Eye (tissue), 1 donor: ENCODE measurements around the gene NPY5R.

Experiments used
- DNase-seq: peaks from one replicate; pipeline ENCODE4 v3.0.0-alpha.2; 2015

The NPY5R gene

GRCh38 chr4:163343604-163344146, at the start of gene NPY5R:
Gene NPY5R, plus strand, starts transcription at chr4:163343892. Its CDS starts 6,382 bp downstream, at chr4:163350274.
- DNase-seq: peak; percentile 63

GRCh38 chr4:163295138-163295537, 48.6 kb upstream of the NPY5R start:
- no peak for DNase-seq

DNA sequence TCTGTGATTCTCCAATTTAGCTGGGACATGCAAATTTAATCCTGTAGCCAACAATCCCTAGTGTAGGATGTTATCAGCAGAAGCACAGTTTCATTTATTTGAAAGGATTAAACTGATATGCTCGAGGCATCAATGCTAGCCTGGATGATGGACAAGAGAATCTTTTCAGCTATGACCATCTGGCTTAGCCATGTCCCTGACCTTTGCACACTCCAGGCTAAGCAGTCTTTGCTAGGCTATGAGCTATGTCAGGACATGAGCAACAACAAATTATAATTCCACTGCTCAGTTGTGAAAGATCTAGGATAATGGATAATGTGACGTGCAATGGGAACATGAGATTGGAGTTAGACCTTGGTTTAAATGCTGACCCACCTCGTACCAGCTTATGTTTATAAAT, 43.2 kb upstream of the NPY5R start:
- no peak for DNase-seq

GRCh38 chr4:163303069-163303468, 40.6 kb upstream of the NPY5R start:
- no peak for DNase-seq

GRCh38 chr4:163309466-163309865, 34.2 kb upstream of the NPY5R start:
- no peak for DNase-seq

GRCh38 chr4:163317110-163317509, 26.6 kb upstream of the NPY5R start:
- no peak for DNase-seq

DNA sequence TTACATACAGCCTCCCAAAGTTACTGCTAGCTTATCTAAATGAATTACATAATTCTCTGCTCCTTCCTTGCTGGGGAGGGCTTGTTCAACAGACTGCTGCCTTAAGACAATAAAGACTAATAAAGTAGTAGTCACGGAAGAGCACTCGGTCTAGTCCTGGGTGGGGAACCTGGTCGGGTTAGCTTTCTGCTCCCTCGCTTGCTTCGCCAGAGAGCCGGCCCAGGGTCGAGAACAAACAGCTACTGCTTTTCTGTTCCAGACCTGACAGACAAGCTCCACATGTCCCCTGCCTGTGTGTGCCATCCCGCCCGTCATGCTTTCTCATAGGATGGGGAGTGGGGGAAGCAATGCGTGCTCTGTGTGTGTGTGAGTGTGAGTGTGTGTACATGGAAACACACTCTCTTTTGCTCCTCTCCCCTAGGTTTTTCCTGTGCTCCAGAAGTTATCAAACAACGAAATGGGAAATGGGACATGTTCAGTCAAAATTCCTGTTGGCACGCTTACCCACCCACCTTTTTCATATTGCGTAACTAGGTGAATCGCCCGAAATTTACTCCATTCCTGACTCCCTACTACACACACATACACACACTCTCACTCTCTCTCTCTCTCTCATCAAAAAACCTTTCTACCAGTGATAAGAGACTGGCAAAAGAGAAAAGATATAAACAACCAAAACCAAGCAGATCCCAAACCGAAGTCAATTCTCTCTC, 12.6 kb upstream of the NPY5R start:
- DNase-seq: peak; percentile 49

GRCh38 chr4:163331629-163332376, 11.9 kb upstream of the NPY5R start:
- peak; percentile 78 for DNase-seq

GRCh38 chr4:163332526-163333406, 10.9 kb upstream of the NPY5R start, which contains the start of gene NPY1R:
Gene NPY1R, minus strand, starts transcription at chr4:163332596. Its CDS starts 6,042 bp downstream, at chr4:163326554.
- DNase-seq: peak; percentile 94

DNA sequence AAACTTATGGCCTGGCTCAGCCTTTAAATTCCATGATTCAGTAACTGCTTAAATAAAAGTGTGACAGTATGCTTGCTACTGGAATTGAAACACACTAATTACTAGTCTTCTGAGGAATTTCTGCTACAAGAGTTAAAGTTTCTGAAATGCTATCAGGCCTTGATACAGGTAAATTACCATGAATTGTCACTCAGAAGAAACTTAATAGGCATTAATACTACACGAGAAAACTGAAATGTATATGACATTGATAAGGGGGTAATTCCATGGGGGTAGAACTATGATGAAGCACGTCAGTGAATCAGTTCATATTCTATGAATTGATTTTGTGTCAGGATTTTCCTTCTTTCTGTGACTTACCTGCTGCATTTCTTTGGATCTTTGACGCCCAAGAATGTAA, 8.3 kb upstream of the NPY5R start:
- DNase-seq: no peak

- DNase-seq: peak; percentile 76
These were observed 744 bp downstream of the NPY5R start for GRCh38 chr4:163344147-163345125.

GRCh38 chr4:163350672-163351071, 7.0 kb downstream of the NPY5R start:
- no peak for DNase-seq

DNA sequence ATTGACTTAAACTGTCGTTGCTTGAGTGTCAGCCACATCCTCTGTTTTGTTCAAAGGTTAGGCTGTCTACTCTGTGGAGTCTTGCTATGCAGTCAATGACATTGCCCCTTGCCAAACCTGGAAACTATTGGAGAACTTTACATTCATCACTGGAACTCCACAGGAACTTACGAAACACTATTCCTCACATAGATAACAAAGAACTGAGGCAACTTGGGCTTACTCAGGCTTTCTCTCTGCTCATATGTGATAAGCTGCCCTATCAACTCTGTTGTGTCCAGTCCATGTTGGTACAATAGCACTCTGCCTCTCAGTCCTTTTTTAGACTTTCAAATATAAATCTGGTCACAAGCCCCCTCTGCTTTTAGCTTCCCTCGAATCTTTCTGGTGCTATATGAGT, 9.4 kb downstream of the NPY5R start:
- DNase-seq: no peak

GRCh38 chr4:163356104-163356503, 12.4 kb downstream of the NPY5R start:
- DNase-seq: no peak

DNA sequence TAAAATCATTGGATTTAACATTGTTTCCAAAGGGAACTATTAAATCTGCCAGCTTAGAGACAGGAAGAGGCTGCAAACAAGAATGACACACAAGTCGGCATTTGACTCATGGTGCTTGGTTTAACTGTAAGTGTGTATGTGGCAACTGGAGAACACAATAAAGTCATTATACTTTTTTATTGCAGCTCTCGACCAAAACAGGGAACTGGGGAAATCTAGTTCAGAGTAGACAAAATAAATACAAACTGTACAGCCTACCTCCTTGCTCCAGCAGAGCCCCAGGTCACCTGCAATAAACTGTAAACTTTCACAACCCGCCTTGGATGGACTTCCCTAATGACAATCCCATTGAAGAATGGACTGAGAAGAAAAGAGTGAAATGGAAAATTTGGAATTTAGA, 24.0 kb downstream of the NPY5R start:
- DNase-seq: no peak

DNA sequence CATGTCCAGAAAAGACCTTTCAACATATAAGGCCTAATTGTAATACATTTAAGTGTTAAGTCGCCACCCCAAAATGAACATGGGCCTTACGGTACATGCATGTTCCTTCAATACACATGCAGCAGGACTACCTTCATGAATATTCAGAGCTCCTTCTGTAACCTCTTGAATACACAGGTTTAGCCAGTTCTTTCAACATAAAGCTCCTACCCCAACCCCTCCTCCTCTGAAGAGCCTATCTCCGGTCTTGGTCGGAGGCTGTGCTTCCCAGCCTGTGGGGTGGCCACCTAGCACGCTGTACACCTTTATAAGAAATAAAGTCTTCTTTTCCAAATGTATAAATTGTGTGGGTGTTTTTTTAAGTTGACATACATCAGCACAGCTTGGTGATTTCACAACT, 28.3 kb downstream of the NPY5R start:
- no peak for DNase-seq

DNA sequence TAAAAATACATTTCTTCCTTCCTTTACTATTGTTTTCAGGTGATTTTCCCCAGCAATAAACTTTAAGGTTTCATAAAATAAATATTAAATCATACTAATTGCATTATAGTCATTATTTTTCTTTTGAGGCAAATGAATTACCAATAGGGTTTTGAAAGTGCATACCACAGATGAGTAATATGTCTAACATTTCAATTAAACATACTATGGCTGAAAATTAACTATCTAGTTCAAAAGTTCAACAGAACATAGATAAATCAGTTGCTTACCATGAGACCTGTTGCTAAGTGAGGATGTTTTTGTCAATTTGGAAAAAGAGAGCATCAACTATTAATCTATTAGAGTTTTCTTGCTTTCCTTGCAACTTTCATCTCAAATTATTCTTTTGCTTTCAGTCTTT, 35.0 kb downstream of the NPY5R start:
- DNase-seq: no peak

DNA sequence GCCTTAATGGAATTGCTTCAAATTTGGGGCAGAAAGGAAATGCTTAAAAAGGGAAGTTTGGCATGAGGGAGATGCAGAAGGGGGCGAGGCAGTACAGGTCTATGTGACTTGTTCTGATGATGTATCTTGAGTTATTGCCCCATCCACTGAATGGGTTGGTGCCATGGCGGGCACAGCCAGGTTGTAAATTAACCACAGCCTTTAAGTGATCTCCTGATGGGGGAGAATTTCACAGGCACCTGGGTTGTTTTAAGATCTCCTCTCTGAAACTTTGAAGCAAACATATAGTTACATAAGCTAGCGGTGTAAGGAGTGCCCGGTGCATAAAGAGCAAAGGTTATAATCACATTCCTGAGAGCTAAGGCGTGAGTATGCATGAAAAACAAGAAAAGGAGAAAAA, 37.0 kb downstream of the NPY5R start:
- DNase-seq: no peak

DNA sequence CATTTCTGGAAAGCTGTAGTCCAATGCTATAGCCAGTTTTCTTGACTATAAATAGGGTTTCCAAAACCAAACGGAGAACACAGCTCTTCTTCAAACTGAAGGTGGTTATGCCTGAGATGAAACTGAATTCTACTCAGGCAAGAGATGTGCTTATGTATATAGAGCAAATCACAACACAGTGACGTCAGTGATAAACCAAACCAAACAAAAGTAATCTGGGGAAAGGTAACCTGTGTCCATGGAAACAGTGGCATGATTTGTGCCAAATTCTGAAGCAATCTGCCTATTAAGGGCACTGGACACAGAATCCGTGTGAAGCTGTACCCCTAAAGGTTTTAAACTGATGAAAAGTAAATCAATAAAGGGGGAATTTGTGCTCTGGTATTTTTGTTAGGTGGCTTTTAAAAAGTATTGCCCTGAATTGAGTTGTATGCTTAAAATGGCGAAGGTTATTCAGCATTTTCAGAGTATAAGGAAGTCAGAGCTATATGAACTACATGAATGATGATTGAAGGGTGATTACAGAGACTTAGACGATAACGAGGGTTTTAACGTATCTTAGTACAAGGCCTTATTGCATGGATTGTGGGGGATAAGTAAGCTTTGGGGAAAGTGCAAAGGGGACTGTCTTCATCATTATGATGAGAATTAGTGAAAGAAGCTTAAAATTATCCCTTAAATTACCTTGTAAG, 38.6 kb downstream of the NPY5R start:
- DNase-seq: no peak

- no peak for DNase-seq
These were observed 40.7 kb downstream of the NPY5R start for GRCh38 chr4:163384434-163384833.

DNA sequence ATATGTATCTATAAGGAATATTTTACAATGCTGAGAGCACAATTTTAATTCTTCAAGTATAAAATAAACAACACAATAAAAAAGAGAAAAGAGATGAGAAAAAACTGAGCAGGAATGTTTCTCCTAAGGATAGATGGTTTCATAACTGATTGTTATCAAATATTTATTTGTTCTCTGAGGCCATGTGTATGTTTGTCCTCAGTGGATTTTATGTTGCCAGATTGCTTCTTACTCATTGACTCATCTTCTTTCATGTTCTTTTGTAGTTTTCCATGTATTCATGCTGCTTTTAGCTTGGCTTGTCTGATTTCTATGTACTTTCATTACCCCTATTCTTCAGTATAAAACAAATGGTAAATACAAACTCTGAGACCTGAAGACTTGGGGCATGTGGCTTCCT, 41.2 kb downstream of the NPY5R start:
- DNase-seq: no peak
